Astrocyte (in vitro differentiated cells and primary cell): ENCODE data around the gene LBX2. TPM values are rescaled to one million over a fixed set of nuclear protein-coding genes. Genes with fewer than 3 reads are reported as not detected.
"Not testable (repeated sequence)": the region's sequence is repeated elsewhere in the genome, so short reads cannot be mapped to it uniquely, and the experiment has no call there.

ENCODE experiments used
- DNase-seq: peaks from one replicate; pipeline ENCODE4 v3.0.0-alpha.2; 2010; ENCODE audit warnings: low read depth
- FAIRE-seq: peaks from 2 replicates; lab custom pipeline; 2011; peaks lifted over from hg19 to GRCh38; lab: Jason Lieb, UNC
- H2AFZ ChIP-seq: 2 replicates; pipeline ENCODE4 v1.6.0; 2012; ENCODE audit warnings: low read depth, low read length, inconsistent platforms
- H3K27ac ChIP-seq: 2 replicates; pipeline ENCODE4 v1.5.1; 2011; ENCODE audit warnings: low read depth, low read length, inconsistent platforms
- H3K27me3 ChIP-seq: 2 replicates; pipeline ENCODE4 v1.6.0; 2011; ENCODE audit warnings: low read length, inconsistent platforms; ENCODE audit not compliant: insufficient read depth
- H3K36me3 ChIP-seq: 2 replicates; pipeline ENCODE4 v1.5.1; 2011; ENCODE audit warnings: low read length, inconsistent platforms; ENCODE audit not compliant: insufficient read depth
- H3K4me1 ChIP-seq: 2 replicates; pipeline ENCODE4 v1.5.1; 2011; ENCODE audit warnings: low read length, inconsistent platforms; ENCODE audit not compliant: insufficient read depth
- H3K4me2 ChIP-seq: 2 replicates; pipeline ENCODE4 v1.6.0; 2012; ENCODE audit warnings: low read length, inconsistent platforms
- H3K4me3 ChIP-seq: 2 replicates; pipeline ENCODE4 v1.5.1; 2011; ENCODE audit warnings: low read depth, mild to moderate bottlenecking, low read length, inconsistent platforms; ENCODE audit not compliant: insufficient read depth
- H3K79me2 ChIP-seq: 2 replicates; pipeline ENCODE4 v1.6.0; 2012; ENCODE audit warnings: mild to moderate bottlenecking, low read length, inconsistent platforms; ENCODE audit not compliant: insufficient read depth
- H3K9ac ChIP-seq: 2 replicates; pipeline ENCODE4 v1.6.0; 2012; ENCODE audit warnings: mild to moderate bottlenecking, low read length, inconsistent platforms
- H3K9me3 ChIP-seq: 2 replicates; pipeline ENCODE4 v1.5.1; 2012; ENCODE audit warnings: low read depth, mild to moderate bottlenecking, low read length, inconsistent platforms; ENCODE audit not compliant: insufficient read depth
- H4K20me1 ChIP-seq: 2 replicates; pipeline ENCODE4 v1.6.0; 2012; ENCODE audit warnings: low read length, inconsistent platforms; ENCODE audit not compliant: insufficient read depth
- H3K27ac Mint-ChIP-seq: one replicate; pipeline ENCODE4 v1.8.0; 2021; ENCODE audit warnings: mild to moderate bottlenecking, mixed read lengths; ENCODE audit not compliant: unreplicated experiment
- H3K27me3 Mint-ChIP-seq: one replicate; pipeline ENCODE4 v1.8.0; 2021; ENCODE audit warnings: low read depth, mixed read lengths; ENCODE audit not compliant: unreplicated experiment
- H3K36me3 Mint-ChIP-seq: one replicate; pipeline ENCODE4 v1.8.0; 2021; ENCODE audit warnings: low read depth, mixed read lengths; ENCODE audit not compliant: unreplicated experiment
- H3K4me1 Mint-ChIP-seq: one replicate; pipeline ENCODE4 v1.8.0; 2021; ENCODE audit warnings: low read depth, mixed read lengths; ENCODE audit not compliant: unreplicated experiment
- H3K4me3 Mint-ChIP-seq: one replicate; pipeline ENCODE4 v1.8.0; 2021; ENCODE audit warnings: mild to moderate bottlenecking, moderate library complexity, mixed read lengths; ENCODE audit not compliant: unreplicated experiment
- H3K9me3 Mint-ChIP-seq: one replicate; pipeline ENCODE4 v1.8.0; 2021; ENCODE audit warnings: mild to moderate bottlenecking, mixed read lengths; ENCODE audit not compliant: unreplicated experiment
- total RNA-seq: library from RNA; stranded (reverse); gene quantifications from 2 replicates; pipeline ENCODE4 v1.2.1, GENCODE V29; 2021
- TF ChIP-seq, protein P1 (sequence below): IDR thresholded peaks from 2 replicates; pipeline ENCODE4 v1.5.1; 2011; ENCODE audit warnings: low read depth, mild to moderate bottlenecking, inconsistent platforms, low read length, moderate library complexity; ENCODE audit not compliant: insufficient read depth

LBX2 gene
- total RNA-seq, 1 donor from 2014 or later: 1.0 TPM

DNA sequence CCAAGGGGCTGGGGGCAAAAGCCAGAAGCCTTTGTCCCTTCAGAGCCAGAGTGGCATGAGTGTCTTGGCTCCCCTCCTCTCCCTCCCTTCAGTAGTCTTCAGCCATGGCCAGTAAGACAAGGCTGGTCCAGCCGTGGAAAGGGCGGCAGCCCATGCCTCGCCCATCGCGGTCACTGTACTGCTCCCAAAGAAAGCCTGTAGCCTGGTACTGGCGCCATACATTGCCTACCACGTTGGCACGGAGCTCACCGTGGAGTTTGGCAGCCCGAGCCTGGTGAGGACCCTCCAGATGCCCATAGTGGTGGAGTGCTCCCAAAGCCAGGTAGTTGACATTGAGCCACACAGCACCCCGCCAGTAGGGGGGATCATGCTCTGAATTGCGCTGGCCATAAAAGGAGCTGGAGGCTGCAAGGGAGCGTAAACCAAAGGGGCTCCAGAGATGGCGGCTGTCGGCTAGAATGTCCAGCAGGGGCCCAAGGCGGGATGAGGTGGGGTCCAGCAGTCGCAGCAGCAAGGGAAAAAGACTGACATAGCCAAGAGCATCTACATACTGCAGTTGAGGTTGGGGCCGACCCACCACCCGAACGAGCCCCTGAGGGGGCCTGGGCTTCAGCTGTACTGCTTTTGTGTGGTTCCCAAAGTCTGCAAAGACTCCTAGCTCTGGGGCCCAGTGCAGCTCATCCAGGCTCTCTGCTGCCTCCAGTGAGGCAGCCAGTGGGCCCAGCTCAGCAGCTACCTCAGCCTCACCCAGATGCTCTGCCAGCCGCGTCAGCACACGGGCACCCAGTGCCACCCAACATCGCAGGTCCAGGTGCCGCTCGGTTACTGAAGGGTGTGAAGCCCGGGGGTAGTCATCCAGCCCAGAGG is 38.0 kb downstream of the LBX2 start:
- no peak overlapping the region for H3K9ac ChIP-seq
- no peak overlapping the region for H3K4me2 ChIP-seq
- DNase-seq: no peak
- Mint-ChIP-seq H3K4me3 (no peak overlapping the region), H3K4me1 (peaks cover 20% of the 10 kb centered on the region), H3K27me3 (no peaks in the 10 kb centered on the region), H3K9me3 (no peaks in the 10 kb centered on the region), H3K27ac (no peak overlapping the region), H3K36me3 (peaks cover 3% of the 10 kb centered on the region)
- H3K27ac ChIP-seq: no peak overlapping the region
- TF ChIP-seq, protein P1, sequence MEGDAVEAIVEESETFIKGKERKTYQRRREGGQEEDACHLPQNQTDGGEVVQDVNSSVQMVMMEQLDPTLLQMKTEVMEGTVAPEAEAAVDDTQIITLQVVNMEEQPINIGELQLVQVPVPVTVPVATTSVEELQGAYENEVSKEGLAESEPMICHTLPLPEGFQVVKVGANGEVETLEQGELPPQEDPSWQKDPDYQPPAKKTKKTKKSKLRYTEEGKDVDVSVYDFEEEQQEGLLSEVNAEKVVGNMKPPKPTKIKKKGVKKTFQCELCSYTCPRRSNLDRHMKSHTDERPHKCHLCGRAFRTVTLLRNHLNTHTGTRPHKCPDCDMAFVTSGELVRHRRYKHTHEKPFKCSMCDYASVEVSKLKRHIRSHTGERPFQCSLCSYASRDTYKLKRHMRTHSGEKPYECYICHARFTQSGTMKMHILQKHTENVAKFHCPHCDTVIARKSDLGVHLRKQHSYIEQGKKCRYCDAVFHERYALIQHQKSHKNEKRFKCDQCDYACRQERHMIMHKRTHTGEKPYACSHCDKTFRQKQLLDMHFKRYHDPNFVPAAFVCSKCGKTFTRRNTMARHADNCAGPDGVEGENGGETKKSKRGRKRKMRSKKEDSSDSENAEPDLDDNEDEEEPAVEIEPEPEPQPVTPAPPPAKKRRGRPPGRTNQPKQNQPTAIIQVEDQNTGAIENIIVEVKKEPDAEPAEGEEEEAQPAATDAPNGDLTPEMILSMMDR: no peak
- H3K27me3 ChIP-seq: no peaks in the 10 kb centered on the region
- peaks cover 52% of the 10 kb centered on the region for H3K79me2 ChIP-seq
- H3K4me3 ChIP-seq: no peak overlapping the region
- no peak for FAIRE-seq
- no peaks in the 10 kb centered on the region for H3K9me3 ChIP-seq
- peaks cover 4% of the 10 kb centered on the region for H3K36me3 ChIP-seq
- no peak overlapping the region for H2AFZ ChIP-seq
- H3K4me1 ChIP-seq: peaks cover 17% of the 10 kb centered on the region
- peaks cover 16% of the 10 kb centered on the region for H4K20me1 ChIP-seq

DNA sequence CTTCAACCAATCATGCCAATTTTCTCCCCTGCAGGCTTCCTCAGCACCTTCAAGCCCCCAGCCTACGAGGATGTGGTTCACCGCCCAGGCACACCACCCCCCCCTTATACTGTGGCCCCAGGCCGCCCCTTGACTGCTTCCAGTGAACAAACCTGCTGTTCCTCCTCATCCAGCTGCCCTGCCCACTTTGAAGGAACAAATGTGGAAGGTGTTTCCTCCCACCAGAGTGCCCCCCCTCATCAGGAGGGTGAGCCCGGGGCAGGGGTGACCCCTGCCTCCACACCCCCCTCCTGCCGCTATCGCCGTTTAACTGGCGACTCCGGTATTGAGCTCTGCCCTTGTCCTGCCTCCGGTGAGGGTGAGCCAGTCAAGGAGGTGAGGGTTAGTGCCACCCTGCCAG is 39.2 kb downstream of the LBX2 start:
- not testable (repeated sequence) for H3K27me3 Mint-ChIP-seq

DNA sequence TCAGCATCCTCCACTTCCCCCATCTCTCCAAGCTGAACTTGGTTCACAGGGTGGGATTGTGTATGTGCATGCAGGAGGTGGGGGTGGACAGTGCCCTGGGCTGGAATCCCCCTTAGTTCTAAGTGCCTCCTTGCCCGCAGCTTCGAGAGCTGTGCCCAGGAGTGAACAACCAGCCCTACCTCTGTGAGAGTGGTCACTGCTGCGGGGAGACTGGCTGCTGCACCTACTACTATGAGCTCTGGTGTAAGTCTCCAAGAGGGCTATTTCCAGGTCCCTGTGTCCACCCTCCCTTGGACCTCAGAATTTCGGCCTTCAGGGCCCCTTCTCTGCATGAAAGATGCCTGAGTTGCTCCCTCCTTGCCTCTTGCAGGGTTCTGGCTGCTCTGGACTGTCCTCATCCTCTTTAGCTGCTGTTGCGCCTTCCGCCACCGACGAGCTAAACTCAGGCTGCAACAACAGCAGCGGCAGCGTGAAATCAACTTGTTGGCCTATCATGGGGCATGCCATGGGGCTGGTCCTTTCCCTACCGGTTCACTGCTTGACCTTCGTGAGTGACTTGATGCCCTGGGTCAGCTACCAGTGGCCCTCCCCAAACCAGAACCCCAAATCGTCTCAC is 39.8 kb downstream of the LBX2 start:
- H3K4me3 ChIP-seq: peak overlapping the region; percentile 90
- H3K4me1 ChIP-seq: peaks cover 22% of the 10 kb centered on the region
- not testable (repeated sequence) for H3K27ac ChIP-seq, DNase-seq, FAIRE-seq, H3K9me3 Mint-ChIP-seq, H3K9me3 ChIP-seq, H2AFZ ChIP-seq, H3K27me3 ChIP-seq, H3K36me3 ChIP-seq, H3K36me3 Mint-ChIP-seq, H3K27me3 Mint-ChIP-seq
- Mint-ChIP-seq H3K4me3 (peak overlapping the region; percentile 98), H3K27ac (peak overlapping the region; percentile 93), H3K4me1 (peaks cover 24% of the 10 kb centered on the region)
- H3K9ac ChIP-seq: peak overlapping the region; percentile 89
- peak overlapping the region; percentile 95 for H3K4me2 ChIP-seq
- H4K20me1 ChIP-seq: peaks cover 16% of the 10 kb centered on the region
- H3K79me2 ChIP-seq: peaks cover 46% of the 10 kb centered on the region

More for the DNA sequence above, 39.2 kb downstream of the LBX2 start:
- not testable (repeated sequence) for H3K36me3 ChIP-seq, H3K4me3 ChIP-seq, H2AFZ ChIP-seq, DNase-seq, FAIRE-seq, H3K9ac ChIP-seq, H3K9me3 Mint-ChIP-seq, H3K27me3 ChIP-seq, H3K27ac ChIP-seq, H3K9me3 ChIP-seq, H3K36me3 Mint-ChIP-seq
- H4K20me1 ChIP-seq: peaks cover 16% of the 10 kb centered on the region
- H3K4me2 ChIP-seq: peak overlapping the region; percentile 95
- H3K79me2 ChIP-seq: peaks cover 49% of the 10 kb centered on the region
- H3K4me1 ChIP-seq: peaks cover 21% of the 10 kb centered on the region
- peak overlapping the region; percentile 98 for H3K4me3 Mint-ChIP-seq
- peak overlapping the region; percentile 66 for H3K27ac Mint-ChIP-seq
- peaks cover 23% of the 10 kb centered on the region for H3K4me1 Mint-ChIP-seq
